Measurements from ENCODE around the gene PCP4.

DNA sequence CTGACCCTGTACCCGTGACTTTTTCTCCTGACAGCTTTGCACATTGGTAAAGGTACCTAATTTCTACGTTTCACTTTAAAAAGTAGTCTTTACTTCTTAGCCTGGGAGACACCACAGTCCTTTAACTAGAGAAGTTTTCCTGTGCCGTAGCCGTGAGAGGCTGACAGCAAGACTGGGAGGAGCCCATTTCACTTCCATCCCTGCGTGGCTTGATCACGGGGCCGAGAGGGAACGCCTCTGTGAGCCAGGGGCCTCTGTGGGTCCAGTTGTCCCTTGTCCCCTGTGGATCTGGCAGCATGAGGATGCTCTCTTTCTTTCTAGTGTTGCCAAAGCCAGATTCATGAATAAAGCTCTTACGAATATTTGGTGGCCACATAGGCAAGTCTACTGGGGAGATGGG lies 21.6 kb downstream of the PCP4 start:
- TF ChIP-seq, protein P1, sequence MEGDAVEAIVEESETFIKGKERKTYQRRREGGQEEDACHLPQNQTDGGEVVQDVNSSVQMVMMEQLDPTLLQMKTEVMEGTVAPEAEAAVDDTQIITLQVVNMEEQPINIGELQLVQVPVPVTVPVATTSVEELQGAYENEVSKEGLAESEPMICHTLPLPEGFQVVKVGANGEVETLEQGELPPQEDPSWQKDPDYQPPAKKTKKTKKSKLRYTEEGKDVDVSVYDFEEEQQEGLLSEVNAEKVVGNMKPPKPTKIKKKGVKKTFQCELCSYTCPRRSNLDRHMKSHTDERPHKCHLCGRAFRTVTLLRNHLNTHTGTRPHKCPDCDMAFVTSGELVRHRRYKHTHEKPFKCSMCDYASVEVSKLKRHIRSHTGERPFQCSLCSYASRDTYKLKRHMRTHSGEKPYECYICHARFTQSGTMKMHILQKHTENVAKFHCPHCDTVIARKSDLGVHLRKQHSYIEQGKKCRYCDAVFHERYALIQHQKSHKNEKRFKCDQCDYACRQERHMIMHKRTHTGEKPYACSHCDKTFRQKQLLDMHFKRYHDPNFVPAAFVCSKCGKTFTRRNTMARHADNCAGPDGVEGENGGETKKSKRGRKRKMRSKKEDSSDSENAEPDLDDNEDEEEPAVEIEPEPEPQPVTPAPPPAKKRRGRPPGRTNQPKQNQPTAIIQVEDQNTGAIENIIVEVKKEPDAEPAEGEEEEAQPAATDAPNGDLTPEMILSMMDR (conservative IDR thresholded peaks at IDR 0.05 in 1 of 2, IDR thresholded peaks at IDR 0.05 in 1 of 2; ENCODE audit: extremely low read depth in 1 of 2, insufficient read depth in 1 of 2, low read depth in 1 of 2, low read length in 2 of 2), result no peak
- TF ChIP-seq EZH2 (IDR thresholded peaks at IDR 0.05; ENCODE audit: borderline replicate concordance, low read length), result no peak
